Left renal pelvis (tissue), 4 donors: ENCODE measurements around the gene ZNF425. TPM values are rescaled to one million over a fixed set of nuclear protein-coding genes. Genes with fewer than 3 reads are reported as not detected.
"Not testable (repeated sequence)": the region's sequence is repeated elsewhere in the genome, so short reads cannot be mapped to it uniquely, and the experiment has no call there.

ENCODE experiments used
- DNase-seq, 4 donors: peaks; one replicate each; pipeline ENCODE4 v3.0.0-alpha.2; 2013; ENCODE audit warnings: low read depth in 4 of 4, low spot score in 3 of 4
- polyA plus RNA-seq, 4 donors: library from polyadenylated mRNA; unstranded; fragments of 120-200 nt; gene quantifications; one replicate each; pipeline ENCODE4 v1.2.1, GENCODE V29; 2013; ENCODE audit not compliant: insufficient read length in 4 of 4

Gene ZNF425
- polyA plus RNA-seq, 4 donors: 6.2 to 7.6 (median 7.0) TPM

- DNase-seq: no peak
These were observed 48.5 kb downstream of the ZNF425 start for GRCh38 chr7:149077594-149077993.

- no peak for DNase-seq
These were observed 50.8 kb downstream of the ZNF425 start for GRCh38 chr7:149075286-149075685.

GRCh38 chr7:149074116-149074885 lies 51.8 kb downstream of the ZNF425 start:
- DNase-seq: no peak

GRCh38 chr7:149072438-149072775 lies 53.7 kb downstream of the ZNF425 start:
- DNase-seq: no peak

- DNase-seq: no peak
These were observed 54.3 kb downstream of the ZNF425 start for GRCh38 chr7:149071641-149072437.

- DNase-seq: no peak
These were observed 54.9 kb downstream of the ZNF425 start for GRCh38 chr7:149071182-149071635.

GRCh38 chr7:149070372-149071125 lies 55.6 kb downstream of the ZNF425 start:
- DNase-seq: no peak

- DNase-seq: no peak
These were observed 58.3 kb downstream of the ZNF425 start for GRCh38 chr7:149067869-149068268.

GRCh38 chr7:149063476-149063875 lies 62.6 kb downstream of the ZNF425 start:
- DNase-seq: no peak

GRCh38 chr7:149062217-149062899 lies 63.8 kb downstream of the ZNF425 start:
- DNase-seq: not testable (repeated sequence)

GRCh38 chr7:149060156-149060555 lies 66.0 kb downstream of the ZNF425 start:
- DNase-seq: no peak

GRCh38 chr7:149053885-149054284 lies 72.2 kb downstream of the ZNF425 start:
- DNase-seq: no peak

GRCh38 chr7:149053384-149053783 lies 72.7 kb downstream of the ZNF425 start:
- DNase-seq: no peak

Other genes starting within 250 kb of the ZNF425 start
- gene EZH2, start 242.0 kb downstream of the ZNF425 start, polyA plus RNA-seq: 10 to 100 TPM; 31.4 to 48.5 (median 40.6) TPM
- gene PDIA4, start 97.8 kb downstream of the ZNF425 start, polyA plus RNA-seq: 100 to 1,000 TPM; 136 to 199 (median 184) TPM
- gene ZNF786, start 35.6 kb downstream of the ZNF425 start, polyA plus RNA-seq: 10 to 100 TPM in 2 of 4 donors, 1 to 10 TPM in 2; 7.3 to 11.1 (median 9.9) TPM
- gene ZNF398, start 21.1 kb upstream of the ZNF425 start, polyA plus RNA-seq: 10 to 100 TPM; 13.1 to 15.4 (median 14.4) TPM
- gene ZNF282, start 69.2 kb upstream of the ZNF425 start, polyA plus RNA-seq: 10 to 100 TPM; 24.2 to 31.5 (median 26.6) TPM
- gene ZNF212, start 113.3 kb upstream of the ZNF425 start, polyA plus RNA-seq: 10 to 100 TPM; 15.5 to 21.2 (median 18.0) TPM
- 10 to 100 TPM; 11.3 to 18.5 (median 14.4) TPM for gene ZNF783, start 135.9 kb upstream of the ZNF425 start, polyA plus RNA-seq